ENCODE measurements around the gene CYSLTR2. TPM values are rescaled to one million over a fixed set of nuclear protein-coding genes. Genes with fewer than 3 reads are reported as not detected.

The CYSLTR2 gene
- total RNA-seq, 1 donor from 2014 or later, result not detected

GRCh38 chr13:48738311-48738710, 84.6 kb downstream of the CYSLTR2 start:
- DNase-seq (ENCODE audit: low read depth, low spot score), result no peak

DNA sequence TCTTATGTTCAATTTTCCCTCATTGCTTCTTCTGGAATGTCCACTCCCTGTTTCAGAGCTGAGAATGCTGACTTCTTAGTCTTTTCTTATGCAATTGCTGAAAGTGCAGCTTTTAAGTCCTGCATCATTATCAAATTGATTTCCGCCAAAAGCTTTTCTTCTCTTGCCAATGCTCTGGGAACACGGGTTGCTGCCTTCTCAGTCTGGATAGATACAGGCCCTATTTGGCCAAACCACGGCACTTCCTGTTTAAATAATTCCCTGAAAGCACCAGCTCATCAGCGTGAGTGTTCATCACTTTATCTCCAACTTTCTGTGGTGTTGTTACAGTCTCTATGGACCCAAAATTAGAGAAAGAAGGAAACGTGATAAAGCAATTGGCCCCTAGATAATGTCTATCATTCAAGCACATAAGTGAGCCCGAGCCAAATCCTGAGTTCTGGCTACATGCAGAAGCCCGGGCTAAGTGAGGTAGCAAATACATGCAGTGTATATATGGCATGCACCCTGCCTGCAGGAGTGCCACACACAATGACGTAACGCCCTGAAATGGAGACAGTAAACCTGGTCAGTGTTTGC, 85.7 kb downstream of the CYSLTR2 start:
- no peak for DNase-seq (ENCODE audit: low read depth, low spot score)

DNA sequence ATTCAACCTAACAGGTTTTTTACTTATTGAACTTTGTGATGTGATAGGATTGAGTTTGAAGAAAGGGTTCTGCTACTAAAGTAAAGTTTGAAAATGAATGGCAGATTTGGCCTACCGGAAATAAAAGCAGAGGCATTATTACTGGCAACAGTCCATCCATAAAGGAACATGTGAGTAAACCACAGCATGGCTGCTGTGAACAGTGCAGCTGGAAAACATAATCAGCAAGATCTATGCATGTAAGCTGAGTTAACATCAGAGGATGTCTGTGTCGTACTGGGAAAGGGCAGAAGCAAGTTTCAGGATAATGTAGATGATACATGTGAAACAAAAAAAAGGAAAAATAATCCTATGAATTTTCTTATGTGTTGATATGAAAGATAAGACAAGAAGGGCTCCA, 87.6 kb downstream of the CYSLTR2 start:
- DNase-seq (ENCODE audit: low read depth, low spot score), result no peak

- DNase-seq (ENCODE audit: low read depth, low spot score), result no peak
Observed at GRCh38 chr13:48746821-48747220, 93.1 kb downstream of the CYSLTR2 start.

GRCh38 chr13:48748681-48749080, 95.0 kb downstream of the CYSLTR2 start:
- DNase-seq (ENCODE audit: low read depth, low spot score), result no peak

GRCh38 chr13:48749144-48749543, 95.4 kb downstream of the CYSLTR2 start:
- DNase-seq (ENCODE audit: low read depth, low spot score), result no peak

GRCh38 chr13:48749699-48750473, 96.2 kb downstream of the CYSLTR2 start:
- peak; percentile 43 for DNase-seq (ENCODE audit: low read depth, low spot score)

GRCh38 chr13:48750588-48751383, 97.1 kb downstream of the CYSLTR2 start:
- no peak for DNase-seq (ENCODE audit: low read depth, low spot score)

- DNase-seq (ENCODE audit: low read depth, low spot score), result no peak
Observed at GRCh38 chr13:48760626-48761025, 106.9 kb downstream of the CYSLTR2 start.

Other genes starting within 250 kb of the CYSLTR2 start
- gene LPAR6, start 240.8 kb upstream of the CYSLTR2 start, total RNA-seq, result 13.7 and 21.2 TPM in 2 replicates
- gene RCBTB2, start 120.8 kb upstream of the CYSLTR2 start, total RNA-seq, result 5.7 and 12.1 TPM in 2 replicates

Measured in pulmonary artery endothelial cell (primary cell).